ENCODE measurements around the gene APEX2. TPM values are rescaled to one million over a fixed set of nuclear protein-coding genes. Genes with fewer than 3 reads are reported as not detected.
"Not testable (repeated sequence)": the region's sequence is repeated elsewhere in the genome, so short reads cannot be mapped to it uniquely, and the experiment has no call there.

Gene APEX2
- polyA plus RNA-seq, 1 donor from 2014 or later = 3.0 TPM

DNA sequence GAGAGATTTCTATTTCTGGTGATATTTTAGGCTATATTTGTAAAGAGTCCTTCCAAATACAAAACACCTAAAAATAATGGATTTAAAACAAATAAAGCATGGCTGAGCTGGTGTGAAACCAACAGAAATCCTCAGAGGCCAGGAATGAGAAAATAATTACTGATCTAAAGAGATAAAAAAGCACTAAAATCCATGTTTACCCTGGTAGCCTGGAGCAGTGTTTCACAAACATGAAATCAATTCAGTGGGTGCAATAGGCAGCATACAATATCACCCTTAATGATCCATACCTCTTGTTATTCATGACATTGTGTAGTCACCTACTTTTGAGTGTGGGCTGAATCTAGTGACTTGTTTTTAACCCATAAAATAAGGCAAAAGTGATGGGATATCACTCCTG is 20.7 kb upstream of the APEX2 start:
- Histone ChIP-seq H4K20me1 (ENCODE audit: insufficient read depth) (no peaks in the 10 kb centered on the region), H3K4me3 (ENCODE audit: low read length) (no peak overlapping the region), H3K27me3 (ENCODE audit: insufficient read depth, low read depth, low read length) (no peaks in the 10 kb centered on the region), H3K9ac (ENCODE audit: low read length) (no peak overlapping the region), H3K27ac (ENCODE audit: low read length) (no peak overlapping the region), H3F3A (ENCODE audit: insufficient read depth, low read length, poor library complexity, severe bottlenecking) (no peaks in the 10 kb centered on the region), H3K9me2 (ENCODE audit: insufficient read depth, low read length) (no peaks in the 10 kb centered on the region), H2AFZ (ENCODE audit: low read depth, low read length) (no peak overlapping the region), H3K9me3 (ENCODE audit: low read length) (no peaks in the 10 kb centered on the region), H3K4me2 (ENCODE audit: low read length) (no peak overlapping the region), H3K79me2 (replicated peaks; ENCODE audit: insufficient read depth, low read length) (no peaks in the 10 kb centered on the region), H3K36me3 (ENCODE audit: insufficient read depth, low read length) (no peaks in the 10 kb centered on the region)
- TF ChIP-seq MXI1 (conservative IDR thresholded peaks at IDR 0.05; ENCODE audit: poor library complexity, severe bottlenecking) = no peak
- no peak for TF ChIP-seq TAF1 (IDR thresholded peaks at IDR 0.05; ENCODE audit: low read depth)
- no peak for TF ChIP-seq EZH2 (IDR thresholded peaks at IDR 0.05; ENCODE audit: borderline replicate concordance, insufficient read depth, low read length, poor library complexity, severe bottlenecking)
- TF ChIP-seq, protein P1, sequence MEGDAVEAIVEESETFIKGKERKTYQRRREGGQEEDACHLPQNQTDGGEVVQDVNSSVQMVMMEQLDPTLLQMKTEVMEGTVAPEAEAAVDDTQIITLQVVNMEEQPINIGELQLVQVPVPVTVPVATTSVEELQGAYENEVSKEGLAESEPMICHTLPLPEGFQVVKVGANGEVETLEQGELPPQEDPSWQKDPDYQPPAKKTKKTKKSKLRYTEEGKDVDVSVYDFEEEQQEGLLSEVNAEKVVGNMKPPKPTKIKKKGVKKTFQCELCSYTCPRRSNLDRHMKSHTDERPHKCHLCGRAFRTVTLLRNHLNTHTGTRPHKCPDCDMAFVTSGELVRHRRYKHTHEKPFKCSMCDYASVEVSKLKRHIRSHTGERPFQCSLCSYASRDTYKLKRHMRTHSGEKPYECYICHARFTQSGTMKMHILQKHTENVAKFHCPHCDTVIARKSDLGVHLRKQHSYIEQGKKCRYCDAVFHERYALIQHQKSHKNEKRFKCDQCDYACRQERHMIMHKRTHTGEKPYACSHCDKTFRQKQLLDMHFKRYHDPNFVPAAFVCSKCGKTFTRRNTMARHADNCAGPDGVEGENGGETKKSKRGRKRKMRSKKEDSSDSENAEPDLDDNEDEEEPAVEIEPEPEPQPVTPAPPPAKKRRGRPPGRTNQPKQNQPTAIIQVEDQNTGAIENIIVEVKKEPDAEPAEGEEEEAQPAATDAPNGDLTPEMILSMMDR (IDR thresholded peaks at IDR 0.05; ENCODE audit: poor library complexity, severe bottlenecking) = no peak
- TF ChIP-seq SMC3 (conservative IDR thresholded peaks at IDR 0.05; ENCODE audit: poor library complexity) = no peak
- TF ChIP-seq, protein P2, sequence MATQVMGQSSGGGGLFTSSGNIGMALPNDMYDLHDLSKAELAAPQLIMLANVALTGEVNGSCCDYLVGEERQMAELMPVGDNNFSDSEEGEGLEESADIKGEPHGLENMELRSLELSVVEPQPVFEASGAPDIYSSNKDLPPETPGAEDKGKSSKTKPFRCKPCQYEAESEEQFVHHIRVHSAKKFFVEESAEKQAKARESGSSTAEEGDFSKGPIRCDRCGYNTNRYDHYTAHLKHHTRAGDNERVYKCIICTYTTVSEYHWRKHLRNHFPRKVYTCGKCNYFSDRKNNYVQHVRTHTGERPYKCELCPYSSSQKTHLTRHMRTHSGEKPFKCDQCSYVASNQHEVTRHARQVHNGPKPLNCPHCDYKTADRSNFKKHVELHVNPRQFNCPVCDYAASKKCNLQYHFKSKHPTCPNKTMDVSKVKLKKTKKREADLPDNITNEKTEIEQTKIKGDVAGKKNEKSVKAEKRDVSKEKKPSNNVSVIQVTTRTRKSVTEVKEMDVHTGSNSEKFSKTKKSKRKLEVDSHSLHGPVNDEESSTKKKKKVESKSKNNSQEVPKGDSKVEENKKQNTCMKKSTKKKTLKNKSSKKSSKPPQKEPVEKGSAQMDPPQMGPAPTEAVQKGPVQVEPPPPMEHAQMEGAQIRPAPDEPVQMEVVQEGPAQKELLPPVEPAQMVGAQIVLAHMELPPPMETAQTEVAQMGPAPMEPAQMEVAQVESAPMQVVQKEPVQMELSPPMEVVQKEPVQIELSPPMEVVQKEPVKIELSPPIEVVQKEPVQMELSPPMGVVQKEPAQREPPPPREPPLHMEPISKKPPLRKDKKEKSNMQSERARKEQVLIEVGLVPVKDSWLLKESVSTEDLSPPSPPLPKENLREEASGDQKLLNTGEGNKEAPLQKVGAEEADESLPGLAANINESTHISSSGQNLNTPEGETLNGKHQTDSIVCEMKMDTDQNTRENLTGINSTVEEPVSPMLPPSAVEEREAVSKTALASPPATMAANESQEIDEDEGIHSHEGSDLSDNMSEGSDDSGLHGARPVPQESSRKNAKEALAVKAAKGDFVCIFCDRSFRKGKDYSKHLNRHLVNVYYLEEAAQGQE (IDR thresholded peaks at IDR 0.05; ENCODE audit: borderline replicate concordance) = no peak
- no peak for TF ChIP-seq RAD21 (conservative IDR thresholded peaks at IDR 0.05)
- no peak for TF ChIP-seq POLR2AphosphoS5 (IDR thresholded peaks at IDR 0.05)
- TF ChIP-seq EP300 (conservative IDR thresholded peaks at IDR 0.05; ENCODE audit: poor library complexity, severe bottlenecking) = no peak

DNA sequence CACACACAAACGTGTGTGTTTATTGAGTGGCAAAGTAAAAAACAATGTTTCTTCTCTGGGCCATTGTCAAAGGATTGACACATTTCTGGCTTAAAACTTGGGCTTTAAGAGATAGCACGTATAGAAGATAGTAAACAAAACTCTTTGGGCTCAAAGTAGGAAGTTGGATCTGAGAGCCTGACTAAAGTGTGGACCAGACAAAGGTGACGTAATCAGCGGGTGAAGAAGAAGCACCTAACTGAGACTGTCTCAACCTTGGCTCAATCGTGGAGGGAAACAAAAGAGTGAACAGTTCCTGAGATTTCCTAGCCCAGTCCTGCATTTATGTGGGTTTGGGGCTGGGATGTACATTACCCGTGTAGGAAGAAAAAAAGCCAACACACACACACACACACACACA is 19.8 kb upstream of the APEX2 start:
- H3K27ac ChIP-seq (ENCODE audit: low read length) = no peak overlapping the region
- TF ChIP-seq, protein P1 (IDR thresholded peaks at IDR 0.05; ENCODE audit: poor library complexity, severe bottlenecking) = no peak
- no peak for TF ChIP-seq EZH2 (IDR thresholded peaks at IDR 0.05; ENCODE audit: borderline replicate concordance, insufficient read depth, low read length, poor library complexity, severe bottlenecking)
- TF ChIP-seq, protein P2 (IDR thresholded peaks at IDR 0.05; ENCODE audit: borderline replicate concordance) = no peak
- no peak for TF ChIP-seq MXI1 (conservative IDR thresholded peaks at IDR 0.05; ENCODE audit: poor library complexity, severe bottlenecking)
- TF ChIP-seq EP300 (conservative IDR thresholded peaks at IDR 0.05; ENCODE audit: poor library complexity, severe bottlenecking) = no peak
- no peak for TF ChIP-seq RAD21 (conservative IDR thresholded peaks at IDR 0.05)
- TF ChIP-seq TAF1 (IDR thresholded peaks at IDR 0.05; ENCODE audit: low read depth) = no peak
- no peak for TF ChIP-seq POLR2AphosphoS5 (IDR thresholded peaks at IDR 0.05)
- TF ChIP-seq SMC3 (conservative IDR thresholded peaks at IDR 0.05; ENCODE audit: poor library complexity) = no peak

DNA sequence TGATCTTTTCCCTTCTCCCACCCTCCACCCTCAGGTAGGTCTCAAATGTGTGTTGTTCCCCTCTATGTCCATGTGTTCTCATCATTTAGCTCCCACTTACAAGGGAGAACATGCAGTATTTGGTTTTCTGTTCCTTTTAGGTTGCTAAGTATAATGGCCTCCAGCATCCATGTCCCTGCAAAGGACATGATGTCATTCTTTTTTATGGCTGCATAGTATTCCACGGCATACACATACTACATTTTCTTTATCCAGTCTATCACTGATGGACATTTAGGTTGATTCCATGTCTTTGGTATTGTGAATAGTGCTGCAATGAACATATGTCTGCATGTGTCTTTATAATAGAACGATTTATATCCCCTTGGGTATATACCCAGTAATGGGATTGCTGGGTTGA is 16.9 kb upstream of the APEX2 start:
- H3K27me3 ChIP-seq (ENCODE audit: insufficient read depth, low read depth, low read length); H2AFZ ChIP-seq (ENCODE audit: low read depth, low read length); H3K9ac ChIP-seq (ENCODE audit: low read length); H3K9me3 ChIP-seq (ENCODE audit: low read length); H3K4me2 ChIP-seq (ENCODE audit: low read length); H3K4me3 ChIP-seq (ENCODE audit: low read length); H3K9me2 ChIP-seq (ENCODE audit: insufficient read depth, low read length); H3K27ac ChIP-seq (ENCODE audit: low read length); H4K20me1 ChIP-seq (ENCODE audit: insufficient read depth); H3K79me2 ChIP-seq (replicated peaks; ENCODE audit: insufficient read depth, low read length); H3F3A ChIP-seq (ENCODE audit: insufficient read depth, low read length, poor library complexity, severe bottlenecking); H3K36me3 ChIP-seq (ENCODE audit: insufficient read depth, low read length): not testable (repeated sequence)

More for the DNA sequence above, 19.8 kb upstream of the APEX2 start:
- Histone ChIP-seq H3K9me3 (ENCODE audit: low read length) (no peaks in the 10 kb centered on the region), H3F3A (ENCODE audit: insufficient read depth, low read length, poor library complexity, severe bottlenecking) (no peaks in the 10 kb centered on the region), H3K4me3 (ENCODE audit: low read length) (no peak overlapping the region), H3K9me2 (ENCODE audit: insufficient read depth, low read length) (no peaks in the 10 kb centered on the region), H3K79me2 (replicated peaks; ENCODE audit: insufficient read depth, low read length) (no peaks in the 10 kb centered on the region), H2AFZ (ENCODE audit: low read depth, low read length) (no peak overlapping the region), H3K4me2 (ENCODE audit: low read length) (no peak overlapping the region), H4K20me1 (ENCODE audit: insufficient read depth) (no peaks in the 10 kb centered on the region), H3K9ac (ENCODE audit: low read length) (no peak overlapping the region), H3K36me3 (ENCODE audit: insufficient read depth, low read length) (no peaks in the 10 kb centered on the region), H3K27me3 (ENCODE audit: insufficient read depth, low read depth, low read length) (no peaks in the 10 kb centered on the region)
